Esophagus squamous epithelium (tissue), 5 donors: ENCODE measurements around the gene GRIP2. TPM values are rescaled to one million over a fixed set of nuclear protein-coding genes. Genes with fewer than 3 reads are reported as not detected.

Experiments used
- DNase-seq: peaks from one replicate; lab custom pipeline; 2025; lab: John Stamatoyannopoulos, UW
- H3K27ac ChIP-seq, 4 donors: fragments of 200-600 bp; sonication (generic); one replicate each; pipeline ENCODE4 v1.5.1; 2016 to 2019; ENCODE audit warnings: mild to moderate bottlenecking in 1 of 4
- H3K27me3 ChIP-seq, 4 donors: fragments of 200-600 bp; sonication (generic); 1 replicate in 3 of 4; 2 replicates in 1 of 4; pipeline versions ENCODE4 v1.5.1 to v1.6.0; 2017 to 2021; ENCODE audit warnings: antibody characterized with exemption in 1 of 4
- H3K36me3 ChIP-seq, 3 donors: fragments of 200-600 bp; sonication (generic); one replicate each; pipeline ENCODE4 v1.5.1; 2016 to 2019
- H3K4me1 ChIP-seq, 3 donors: fragments of 200-600 bp; sonication (generic); one replicate each; pipeline ENCODE4 v1.5.1; 2017 to 2019
- H3K4me3 ChIP-seq, 4 donors: fragments of 200-600 bp; sonication (generic); 1 replicate in 3 of 4; 2 replicates in 1 of 4; pipeline ENCODE4 v1.5.1; 2016 to 2019; ENCODE audit warnings: mild to moderate bottlenecking in 2 of 4, moderate library complexity in 1 of 4
- H3K9me3 ChIP-seq, 3 donors: fragments of 200-600 bp; sonication (generic); one replicate each; pipeline ENCODE4 v1.5.1; 2016 to 2019
- POLR2A ChIP-seq, 4 donors: fragments of 450-650 bp; IDR thresholded peaks; one replicate each; pipeline ENCODE4 v1.6.1; 2017; ENCODE audit warnings: antibody characterized with exemption in 4 of 4, mild to moderate bottlenecking in 4 of 4, moderate library complexity in 3 of 4
- WGBS, 2 donors: methylation state at CpG; one replicate each; pipeline ENCODE4 v1.1.5; 2018; 5-methylcytosine and 5-hydroxymethylcytosine counted together
- intact Hi-C: fragments of 100-400 bp; cut with DNase I; formaldehyde crosslinking; loops from one replicate; pipeline ENCODE4 v1.15.0; 2022
- total RNA-seq, 4 donors: library from RNA; depleted of rRNA; stranded (reverse); fragments of >200 nt; gene quantifications; one replicate each; pipeline ENCODE4 v1.1.0, GENCODE V29; 2016
- TF ChIP-seq, protein P1 (sequence below), 6 experiments: fragments of 450-650 bp in 4 of 6; fragments of 200-600 bp in 2 of 6; sonication (generic) in 2 of 6; IDR thresholded peaks; one replicate each; pipeline ENCODE4 v1.5.1; 2016 to 2019; ENCODE audit warnings: antibody characterized with exemption in 6 of 6, mild to moderate bottlenecking in 4 of 6, moderate library complexity in 4 of 6
- donor health status: DM: yes; HTN: yes; CAD: no.

GRIP2 gene
- total RNA-seq, 4 donors from 2014 or later = 0.23 to 2.9 (median 0.53) TPM

DNA sequence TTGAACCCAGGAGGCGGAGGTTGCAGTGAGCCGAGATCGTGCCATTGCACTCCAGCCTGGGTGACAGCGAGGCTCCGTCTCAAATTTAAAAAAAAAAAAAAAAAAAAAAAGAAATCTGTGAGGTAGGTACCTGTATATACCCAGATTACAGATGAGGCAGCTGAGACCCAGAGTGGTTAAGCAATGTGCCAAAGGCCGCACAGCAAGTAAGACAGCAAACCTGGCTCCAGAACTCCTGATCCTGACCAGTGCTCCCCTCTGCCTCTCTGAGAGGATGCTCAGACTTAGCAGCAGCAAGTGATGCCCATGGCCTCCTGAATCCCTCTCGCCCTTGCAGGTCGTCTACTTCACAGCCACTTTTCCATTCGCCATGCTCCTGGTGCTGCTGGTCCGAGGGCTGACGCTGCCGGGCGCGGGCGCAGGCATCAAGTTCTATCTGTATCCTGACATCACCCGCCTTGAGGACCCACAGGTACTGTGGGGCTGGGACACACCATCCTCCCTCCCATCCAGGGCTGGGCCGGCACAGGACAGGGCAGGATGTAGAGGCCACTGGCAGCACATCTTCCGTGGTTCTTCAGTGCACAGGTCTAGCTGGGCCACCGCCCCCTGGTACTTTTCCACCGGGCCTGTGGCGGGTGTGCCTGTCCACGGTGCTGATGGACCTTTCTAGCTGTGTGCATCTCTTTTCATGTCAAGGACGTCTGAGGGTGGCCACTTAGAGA lies 73.8 kb downstream of the GRIP2 start:
- Histone ChIP-seq H3K4me1 (peaks cover 0 to 11% (median 0%) of the 10 kb centered on the region in 3 donors), H3K27me3 (no peaks in the 10 kb centered on the region), H3K9me3 (no peaks in the 10 kb centered on the region), H3K36me3 (peaks cover 0 to 84% (median 0%) of the 10 kb centered on the region in 3 donors), H3K27ac (no peak overlapping the region), H3K4me3 (no peak overlapping the region)
- intact Hi-C loops = loop anchor here (5.0 kb wide), 1 partner anchor 264 kb away; no protein-coding TSS in a partner anchor
- DNase-seq = no peak
- TF ChIP-seq, protein P1, sequence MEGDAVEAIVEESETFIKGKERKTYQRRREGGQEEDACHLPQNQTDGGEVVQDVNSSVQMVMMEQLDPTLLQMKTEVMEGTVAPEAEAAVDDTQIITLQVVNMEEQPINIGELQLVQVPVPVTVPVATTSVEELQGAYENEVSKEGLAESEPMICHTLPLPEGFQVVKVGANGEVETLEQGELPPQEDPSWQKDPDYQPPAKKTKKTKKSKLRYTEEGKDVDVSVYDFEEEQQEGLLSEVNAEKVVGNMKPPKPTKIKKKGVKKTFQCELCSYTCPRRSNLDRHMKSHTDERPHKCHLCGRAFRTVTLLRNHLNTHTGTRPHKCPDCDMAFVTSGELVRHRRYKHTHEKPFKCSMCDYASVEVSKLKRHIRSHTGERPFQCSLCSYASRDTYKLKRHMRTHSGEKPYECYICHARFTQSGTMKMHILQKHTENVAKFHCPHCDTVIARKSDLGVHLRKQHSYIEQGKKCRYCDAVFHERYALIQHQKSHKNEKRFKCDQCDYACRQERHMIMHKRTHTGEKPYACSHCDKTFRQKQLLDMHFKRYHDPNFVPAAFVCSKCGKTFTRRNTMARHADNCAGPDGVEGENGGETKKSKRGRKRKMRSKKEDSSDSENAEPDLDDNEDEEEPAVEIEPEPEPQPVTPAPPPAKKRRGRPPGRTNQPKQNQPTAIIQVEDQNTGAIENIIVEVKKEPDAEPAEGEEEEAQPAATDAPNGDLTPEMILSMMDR (IDR thresholded peaks at IDR 0.05) = no peak
- no peak for TF ChIP-seq POLR2A (IDR thresholded peaks at IDR 0.05)
- 94 to 95% methylated on average over 5 to 17 of the region's 23 CpGs for WGBS, 2 donors

GRCh38 chr3:14465425-14465824 lies 74.7 kb downstream of the GRIP2 start:
- intact Hi-C loops = loop anchor here (5.0 kb wide), 1 partner anchor 263 kb away; no protein-coding TSS in a partner anchor
- Histone ChIP-seq H3K9me3 (no peaks in the 10 kb centered on the region), H3K4me1 (peaks cover 0 to 20% (median 8%) of the 10 kb centered on the region in 3 donors), H3K4me3 (no peak overlapping the region), H3K27ac (no peak overlapping the region), H3K27me3 (no peaks in the 10 kb centered on the region), H3K36me3 (peaks cover 0 to 86% (median 0%) of the 10 kb centered on the region in 3 donors)
- 94% methylated on average over 3 of the region's 3 CpGs for WGBS, 2 donors
- no peak for TF ChIP-seq POLR2A (IDR thresholded peaks at IDR 0.05)
- TF ChIP-seq, protein P1 (IDR thresholded peaks at IDR 0.05) = no peak
- no peak for DNase-seq

DNA sequence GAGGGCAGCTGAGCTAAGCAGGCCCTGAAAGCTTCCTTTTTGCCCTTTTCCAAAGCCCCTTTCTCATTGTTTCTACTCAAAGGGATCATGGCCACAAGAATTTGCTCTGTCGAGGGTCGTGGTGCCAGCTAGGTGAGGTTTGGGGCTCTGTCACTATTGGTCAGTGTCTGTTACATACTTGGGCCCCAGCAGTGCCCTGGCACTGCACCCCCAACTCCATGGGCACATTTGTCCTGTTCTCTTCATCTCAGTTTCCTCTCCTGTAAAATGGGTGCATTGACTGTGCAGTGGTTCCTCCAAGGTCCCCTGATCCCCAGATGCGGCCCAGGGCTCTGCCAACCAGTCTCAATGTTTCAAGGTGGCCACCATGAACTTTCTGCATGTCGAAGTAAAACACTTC lies 75.6 kb downstream of the GRIP2 start:
- H3K9me3 ChIP-seq = no peaks in the 10 kb centered on the region
- no peaks in the 10 kb centered on the region for H3K27me3 ChIP-seq
- 84 to 91% methylated on average over 3 to 4 of the region's 4 CpGs for WGBS, 2 donors
- peaks cover 0 to 85% (median 0%) of the 10 kb centered on the region in 3 donors for H3K36me3 ChIP-seq
- no peak overlapping the region for H3K4me3 ChIP-seq
- H3K27ac ChIP-seq = no peak overlapping the region
- intact Hi-C loops = no loop called here
- no peak for DNase-seq
- H3K4me1 ChIP-seq = peaks cover 0 to 26% (median 9%) of the 10 kb centered on the region in 3 donors
- TF ChIP-seq, protein P1 (IDR thresholded peaks at IDR 0.05) = no peak
- no peak for TF ChIP-seq POLR2A (IDR thresholded peaks at IDR 0.05)

- no peak for DNase-seq
- Histone ChIP-seq H3K9me3 (no peaks in the 10 kb centered on the region), H3K4me1 (peaks cover 0 to 26% (median 9%) of the 10 kb centered on the region in 3 donors), H3K27me3 (no peaks in the 10 kb centered on the region), H3K27ac (no peak overlapping the region), H3K4me3 (no peak overlapping the region), H3K36me3 (peaks cover 0 to 85% (median 0%) of the 10 kb centered on the region in 3 donors)
- WGBS, 2 donors = 67 to 94% methylated on average over 3 to 5 of the region's 5 CpGs
- no peak for TF ChIP-seq POLR2A (IDR thresholded peaks at IDR 0.05)
- TF ChIP-seq, protein P1 (IDR thresholded peaks at IDR 0.05) = no peak
- intact Hi-C loops = no loop called here
Observed at GRCh38 chr3:14464141-14464465, 76.0 kb downstream of the GRIP2 start.
